ENCODE results near the gene SEMA4C. TPM values are rescaled to one million over a fixed set of nuclear protein-coding genes. Genes with fewer than 3 reads are reported as not detected.

The SEMA4C gene
- total and polyA plus RNA-seq, 11 donors: 11.7 to 29.6 (median 20.6) TPM

GRCh38 chr2:96898135-96898505 lies 28.2 kb upstream of the SEMA4C start:
- Histone ChIP-seq H3K36me3 (no peaks in the 10 kb centered on the region), H3K4me1 (peaks cover 0 to 14% (median 3%) of the 10 kb centered on the region in 12 donors), H3K9me3 (no peaks in the 10 kb centered on the region), H3K27me3 (no peaks in the 10 kb centered on the region), H3K27ac (no peak overlapping the region), H3K4me3 (no peak overlapping the region)
- TF ChIP-seq CTCF (IDR thresholded peaks at IDR 0.05): no peak
- no peak for TF ChIP-seq POLR2A (IDR thresholded peaks at IDR 0.05)
- intact Hi-C loops (cut with DNase I): no loop called here
- WGBS, 4 donors: 90 to 93% (median 91%) methylated on average over 6 to 8 of the region's 8 CpGs
- no peak for ATAC-seq
- DNase-seq: no peak

- Histone ChIP-seq H3K27me3 (no peaks in the 10 kb centered on the region), H3K27ac (no peak overlapping the region), H3K36me3 (no peaks in the 10 kb centered on the region), H3K4me3 (no peak overlapping the region), H3K4me1 (peaks cover 0 to 14% (median 3%) of the 10 kb centered on the region in 12 donors), H3K9me3 (no peaks in the 10 kb centered on the region)
- peak in 1 of 4 donors; percentile 15 for ATAC-seq
- no peak for TF ChIP-seq CTCF (IDR thresholded peaks at IDR 0.05)
- TF ChIP-seq POLR2A (IDR thresholded peaks at IDR 0.05): no peak
- no peak for DNase-seq
- intact Hi-C loops (cut with DNase I): no loop called here
- 70 to 75% (median 74%) methylated on average over 11 of the region's 11 CpGs for WGBS, 4 donors
Observed at GRCh38 chr2:96897491-96898134, 27.7 kb upstream of the SEMA4C start.

GRCh38 chr2:96895746-96896651 lies 26.1 kb upstream of the SEMA4C start:
- ATAC-seq (no peak), DNase-seq (no peak)
- Histone ChIP-seq H3K9me3 (no peaks in the 10 kb centered on the region), H3K27me3 (no peaks in the 10 kb centered on the region), H3K27ac (peak overlapping the region in 1 of 12 donors; percentile 56), H3K4me3 (no peak overlapping the region), H3K4me1 (peaks cover 0 to 27% (median 15%) of the 10 kb centered on the region in 12 donors), H3K36me3 (no peaks in the 10 kb centered on the region)
- intact Hi-C loops (cut with DNase I): no loop called here
- TF ChIP-seq POLR2A (IDR thresholded peaks at IDR 0.05): no peak
- WGBS, 4 donors: 80 to 87% (median 84%) methylated on average over 14 to 18 of the region's 18 CpGs

GRCh38 chr2:96895032-96895745 lies 25.3 kb upstream of the SEMA4C start:
- DNase-seq: no peak
- H3K36me3 ChIP-seq: no peaks in the 10 kb centered on the region
- no peaks in the 10 kb centered on the region for H3K27me3 ChIP-seq
- TF ChIP-seq POLR2A (IDR thresholded peaks at IDR 0.05): no peak
- no peak for TF ChIP-seq CTCF (IDR thresholded peaks at IDR 0.05)
- peak overlapping the region in 1 of 12 donors; percentile 56 for H3K27ac ChIP-seq
- no peaks in the 10 kb centered on the region for H3K9me3 ChIP-seq
- intact Hi-C loops (cut with DNase I): no loop called here
- peak in 2 of 4 donors; percentile 27 to 31 for ATAC-seq
- 73 to 91% (median 85%) methylated on average over 10 of the region's 10 CpGs for WGBS, 4 donors
- H3K4me3 ChIP-seq: no peak overlapping the region
- H3K4me1 ChIP-seq: peaks cover 0 to 35% (median 18%) of the 10 kb centered on the region in 12 donors

Measured in heart left ventricle (tissue), 16 donors.